A549 (cell line): ENCODE measurements around the gene DNAJB12. TPM values are rescaled to one million over a fixed set of nuclear protein-coding genes. Genes with fewer than 3 reads are reported as not detected.
"Not testable (repeated sequence)": the region's sequence is repeated elsewhere in the genome, so short reads cannot be mapped to it uniquely, and the experiment has no call there.

Experiments used
- ATAC-seq, 2 experiments: fragments of 200-7000 bp in 1 of 2; fragments of >200 bp in 1 of 2; cut with Nextera tagmentation in 1 of 2; cut with Tn5 transposase in 1 of 2; 3 replicates each; pipeline versions ENCODE4 v1.8.0 to v1.9.1; 2018 to 2020; ENCODE audit warnings: mild to moderate bottlenecking in 1 of 2, moderate library complexity in 1 of 2
- CTCF ChIA-PET: fragments of 300-600 bp; sonication (Branson Sonifier 250); formaldehyde crosslinking; extraction: SDS; loops from one replicate; lab custom pipeline; 2021; ENCODE audit warnings: antibody characterized with exemption, inconsistent platforms; lab: Yijun Ruan, JAX
- POLR2A ChIA-PET: fragments of 350-600 bp; formaldehyde crosslinking; extraction: SDS; loops from one replicate; lab custom pipeline; 2021; ENCODE audit warnings: antibody characterized with exemption, inconsistent platforms; lab: Yijun Ruan, JAX
- DNase-seq, 2 experiments: peaks; one replicate each; pipeline versions ENCODE4 v3.0.0 to v3.0.0-alpha.2; 2011 to 2016; ENCODE audit warnings: low read depth in 1 of 2, low spot score in 1 of 2
- FAIRE-seq: peaks from 2 replicates; lab custom pipeline; 2011; peaks lifted over from hg19 to GRCh38; lab: Jason Lieb, UNC
- H3K27ac ChIP-seq, 2 experiments: fragments of >200 bp; sonication (Bioruptor Twin); formaldehyde crosslinking; 3 replicates each; pipeline ENCODE4 v1.5.1; 2016 to 2017
- H3K4me1 ChIP-seq: fragments of >200 bp; sonication (Bioruptor Twin); formaldehyde crosslinking; 3 replicates; pipeline ENCODE4 v1.6.1; 2016
- H3K4me2 ChIP-seq: fragments of >200 bp; sonication (Bioruptor Twin); formaldehyde crosslinking; 3 replicates; pipeline ENCODE4 v1.6.1; 2016
- H3K4me3 ChIP-seq: fragments of >200 bp; sonication (Bioruptor Twin); formaldehyde crosslinking; 3 replicates; pipeline ENCODE4 v1.5.1; 2016
- H3K9me3 ChIP-seq: fragments of >200 bp; sonication (Bioruptor Twin); formaldehyde crosslinking; 3 replicates; pipeline ENCODE4 v1.6.1; 2016
- BCL3 ChIP-seq: fragments of >200 bp; sonication (Bioruptor Twin); formaldehyde crosslinking; IDR thresholded peaks from 3 replicates; pipeline ENCODE4 v1.6.1; 2016
- CBX2 ChIP-seq: fragments of 200-600 bp; sonication (generic); IDR thresholded peaks from 2 replicates; pipeline ENCODE4 v1.6.1; 2016; ENCODE audit warnings: low read depth, mild to moderate bottlenecking, borderline replicate concordance
- CBX8 ChIP-seq: fragments of 200-600 bp; sonication (generic); IDR thresholded peaks from 2 replicates; pipeline ENCODE4 v1.6.1; 2016
- CEBPB ChIP-seq, 2 experiments: fragments of >200 bp in 1 of 2; sonication (Bioruptor Twin) in 1 of 2; formaldehyde crosslinking in 1 of 2; IDR thresholded peaks; 2 replicates each; pipeline ENCODE4 v1.6.1; 2012 to 2016
- CHD2 ChIP-seq: fragments of 150-350 bp; IDR thresholded peaks from 2 replicates; pipeline ENCODE4 v1.6.1; 2014; ENCODE audit warnings: low read length; ENCODE audit not compliant: partially characterized antibody
- CTCF ChIP-seq: fragments of >200 bp; sonication (Bioruptor Twin); formaldehyde crosslinking; IDR thresholded peaks from 3 replicates; pipeline ENCODE4 v1.5.1; 2016
- ESRRA ChIP-seq: fragments of 150-350 bp; IDR thresholded peaks from 2 replicates; pipeline ENCODE4 v1.6.1; 2014; ENCODE audit warnings: mild to moderate bottlenecking, low read length, borderline replicate concordance
- FOSL2 ChIP-seq, 2 experiments: fragments of 450-650 bp in 1 of 2; fragments of >200 bp in 1 of 2; sonication (Bioruptor Twin) in 1 of 2; formaldehyde crosslinking; IDR thresholded peaks; 2 replicates each; pipeline versions ENCODE4 v1.5.0 to v1.6.1; 2016 to 2020; ENCODE audit warnings: mild to moderate bottlenecking in 1 of 2, moderate library complexity in 1 of 2
- HDAC2 ChIP-seq: fragments of 200-600 bp; sonication (generic); IDR thresholded peaks from 2 replicates; pipeline ENCODE4 v1.6.1; 2016
- HES2 ChIP-seq: fragments of >200 bp; sonication (Bioruptor Twin); formaldehyde crosslinking; IDR thresholded peaks from 2 replicates; pipeline ENCODE4 v1.6.1; 2016
- HMGXB4 ChIP-seq: fragments of 250-450 bp; sonication (Bioruptor Pico); IDR thresholded peaks from 2 replicates; pipeline ENCODE4 v1.5.0; 2021; ENCODE audit warnings: mild to moderate bottlenecking, moderate library complexity, borderline replicate concordance
- HOXA7 ChIP-seq: fragments of 250-450 bp; sonication (Bioruptor Pico); IDR thresholded peaks from 2 replicates; pipeline ENCODE4 v1.5.0; 2020; ENCODE audit warnings: mild to moderate bottlenecking, moderate library complexity
- JUN ChIP-seq, 2 experiments: fragments of >200 bp; sonication (Bioruptor Twin); formaldehyde crosslinking; IDR thresholded peaks; 2 replicates in 1 of 2; 3 replicates in 1 of 2; pipeline ENCODE4 v1.6.1; 2016 to 2017
- KDM1A ChIP-seq: fragments of 200-600 bp; sonication (generic); IDR thresholded peaks from 2 replicates; pipeline ENCODE4 v1.6.1; 2016; ENCODE audit warnings: low read depth, mild to moderate bottlenecking
- MYC ChIP-seq: IDR thresholded peaks from 2 replicates; pipeline ENCODE4 v1.6.1; 2012; ENCODE audit warnings: mild to moderate bottlenecking, inconsistent platforms, low read length, improper control_type of control experiment, borderline replicate concordance
- NFE2L2 ChIP-seq: fragments of 150-350 bp; conservative IDR thresholded peaks from 2 replicates; pipeline ENCODE4 v1.6.1; 2014; ENCODE audit warnings: low read length
- PBX3 ChIP-seq: IDR thresholded peaks from 2 replicates; pipeline ENCODE4 v1.6.1; 2012
- POLR2A ChIP-seq: IDR thresholded peaks from 2 replicates; pipeline ENCODE4 v1.6.1; 2012; ENCODE audit warnings: mild to moderate bottlenecking, low read length
- POLR2AphosphoS2 ChIP-seq: conservative IDR thresholded peaks from 2 replicates; pipeline ENCODE4 v1.6.1; 2012; ENCODE audit warnings: low read length, improper control_type of control experiment, inconsistent platforms
- REST ChIP-seq: fragments of 200-600 bp; sonication (generic); IDR thresholded peaks from 2 replicates; pipeline ENCODE4 v1.6.1; 2016; ENCODE audit warnings: antibody characterized with exemption, mild to moderate bottlenecking, moderate library complexity
- RFX5 ChIP-seq: fragments of 450-650 bp; IDR thresholded peaks from 2 replicates; pipeline ENCODE4 v1.7.1; 2014; ENCODE audit warnings: antibody characterized with exemption, mild to moderate bottlenecking, moderate library complexity
- TFCP2L1 ChIP-seq: fragments of 250-450 bp; sonication (Bioruptor Pico); IDR thresholded peaks from 2 replicates; pipeline ENCODE4 v1.5.0; 2021; ENCODE audit warnings: mild to moderate bottlenecking
- ZFP36 ChIP-seq: fragments of 450-650 bp; IDR thresholded peaks from 2 replicates; pipeline ENCODE4 v1.6.1; 2014; ENCODE audit warnings: borderline replicate concordance; ENCODE audit not compliant: partially characterized antibody
- ZNF302 ChIP-seq: fragments of 250-450 bp; sonication (Bioruptor Pico); IDR thresholded peaks from 2 replicates; pipeline ENCODE4 v1.9.0; 2021; ENCODE audit warnings: inconsistent platforms, mild to moderate bottlenecking, moderate library complexity
- WGBS: methylation state at CpG from one replicate; pipeline ENCODE4 v1.1.6; 2017; ENCODE audit errors: missing lambda C conversion rate; 5-methylcytosine and 5-hydroxymethylcytosine counted together
- polyA plus RNA-seq, 4 experiments: library from polyadenylated mRNA; depleted of rRNA in 3 of 4; stranded (reverse); fragments of >200 nt; fragmentation: RNase III in 1 of 4; extraction: RNeasy Plus Mini Kit Qiagen cat#74134 plus additional on column Dnase treatment in 1 of 4; gene quantifications; 2 replicates in 3 of 4; 3 replicates in 1 of 4; pipeline ENCODE4 v1.2.3, GENCODE V29; 2011 to 2017

DNAJB12 gene
- polyA plus RNA-seq, 2 of the 4 experiments (the other 2 are of a cell fraction): 21.5 to 26.7 TPM

- TF ChIP-seq FOSL2 (IDR thresholded peaks at IDR 0.05) (peak; percentile 46; the same call in 1 of the 2 replicates), FOSL2 (CRISPR knock-in tag; IDR thresholded peaks at IDR 0.05) (peak; percentile 87), ZNF302 (no peak), CEBPB (IDR thresholded peaks at IDR 0.05) (no peak), REST (no peak), CBX8 (no peak), CTCF (no peak), PBX3 (no peak), HMGXB4 (CRISPR knock-in tag) (no peak), TFCP2L1 (CRISPR knock-in tag) (no peak), RFX5 (no peak), NFE2L2 (no peak), POLR2A (no peak), POLR2AphosphoS2 (no peak), HOXA7 (CRISPR knock-in tag) (no peak), BCL3 (no peak), ZFP36 (peak; percentile 55), CBX2 (no peak), HDAC2 (no peak), JUN (IDR thresholded peaks at IDR 0.05) (peak; percentile 28 to 43; a peak in 1 of 5 replicates), KDM1A (no peak), CHD2 (no peak), HES2 (no peak), ESRRA (no peak), MYC (no peak)
Measured at GRCh38 chr10:72308320-72308987, 46.3 kb downstream of the DNAJB12 start (continued).

GRCh38 chr10:72307711-72308110 lies 47.0 kb downstream of the DNAJB12 start:
- H3K27ac ChIP-seq: peak overlapping the region; percentile 90 to 98
- not testable (repeated sequence) for H3K4me3 ChIP-seq, H3K4me2 ChIP-seq, FAIRE-seq, ATAC-seq, DNase-seq, H3K9me3 ChIP-seq
- ChIA-PET CTCF (interaction anchor here (1.2 to 3.2 kb wide), 4 partner anchors 10 to 33 kb away, joined by 3 to 10 read pairs (median 8); no protein-coding TSS in a partner anchor), POLR2A (interaction anchor here (1.2 to 2.9 kb wide), 4 partner anchors 10 to 47 kb away, joined by 4 to 32 read pairs (median 20); partner anchors contain the start of gene DDIT4)
- 93% methylated on average over 7 of the region's 7 CpGs for WGBS
- peaks cover 59% of the 10 kb centered on the region for H3K4me1 ChIP-seq
